CD14-positive monocyte (primary cell): ENCODE results near the gene KLHL36. TPM values are rescaled to one million over a fixed set of nuclear protein-coding genes. Genes with fewer than 3 reads are reported as not detected.

Source experiments
- DNase-seq, 3 donors: peaks; one replicate each; pipeline ENCODE4 v3.0.0-alpha.2; 2011 to 2022
- H2AFZ ChIP-seq: 2 replicates; pipeline ENCODE4 v1.6.0; 2012; ENCODE audit warnings: mild to moderate bottlenecking, low read depth, low read length, inconsistent platforms; ENCODE audit not compliant: insufficient read depth, poor library complexity, severe bottlenecking
- H3K27ac ChIP-seq, 2 donors: 1 replicate in 1 of 2; 2 replicates in 1 of 2; pipeline ENCODE4 v1.5.1; 2012 to 2013; ENCODE audit warnings: low read length in 2 of 2, control low read depth in 1 of 2, inconsistent platforms in 1 of 2, low read depth in 1 of 2, mild to moderate bottlenecking in 1 of 2
- H3K27me3 ChIP-seq, 2 donors: one replicate each; pipeline versions ENCODE4 v1.6.0 to v1.6.1; 2011 to 2013; ENCODE audit warnings: low read length in 2 of 2; ENCODE audit not compliant: control insufficient read depth in 2 of 2, insufficient read depth in 2 of 2
- H3K36me3 ChIP-seq, 2 donors: replicated peaks in 1 of 2; 1 replicate in 1 of 2; 2 replicates in 1 of 2; pipeline versions ENCODE4 v1.5.1 to v1.6.1; 2012 to 2013; ENCODE audit warnings: low read length in 2 of 2, control low read depth in 1 of 2, inconsistent platforms in 1 of 2, mild to moderate bottlenecking in 1 of 2; ENCODE audit not compliant: insufficient read depth in 2 of 2, control insufficient read depth in 1 of 2
- H3K4me1 ChIP-seq, 2 donors: 1 replicate in 1 of 2; 2 replicates in 1 of 2; pipeline versions ENCODE4 v1.5.1 to v1.6.1; 2012 to 2013; ENCODE audit warnings: low read length in 2 of 2, control low read depth in 1 of 2, inconsistent platforms in 1 of 2, mild to moderate bottlenecking in 1 of 2, moderate library complexity in 1 of 2; ENCODE audit not compliant: insufficient read depth in 2 of 2, control insufficient read depth in 1 of 2
- H3K4me2 ChIP-seq: replicated peaks from 2 replicates; pipeline ENCODE3; 2012; ENCODE audit warnings: low read length, moderate library complexity, mild to moderate bottlenecking; ENCODE audit not compliant: poor library complexity, severe bottlenecking; ENCODE audit errors: extremely low read depth
- H3K4me3 ChIP-seq, 3 experiments: fragments of 200-600 bp in 1 of 3; sonication (generic) in 1 of 3; replicated peaks in 1 of 3; 1 replicate in 2 of 3; 2 replicates in 1 of 3; pipeline ENCODE4 v1.5.1; 2011 to 2013; ENCODE audit warnings: low read length in 3 of 3, mild to moderate bottlenecking in 3 of 3, control low read depth in 2 of 3, low read depth in 2 of 3, inconsistent platforms in 1 of 3, moderate library complexity in 1 of 3
- H3K79me2 ChIP-seq: 2 replicates; pipeline ENCODE4 v1.6.0; 2012; ENCODE audit warnings: mild to moderate bottlenecking, control low read depth, inconsistent platforms, low read length, moderate library complexity; ENCODE audit not compliant: insufficient read depth
- H3K9ac ChIP-seq: 2 replicates; pipeline ENCODE4 v1.6.0; 2017; ENCODE audit warnings: low read length, mild to moderate bottlenecking; ENCODE audit not compliant: insufficient read depth, poor library complexity, severe bottlenecking
- H3K9me3 ChIP-seq, 2 donors: replicated peaks in 1 of 2; 1 replicate in 1 of 2; 2 replicates in 1 of 2; pipeline versions ENCODE4 v1.5.1 to v1.6.1; 2012 to 2013; ENCODE audit warnings: low read length in 2 of 2, control low read depth in 1 of 2; ENCODE audit not compliant: control insufficient read depth in 1 of 2, insufficient read depth in 1 of 2
- H4K20me1 ChIP-seq: 2 replicates; pipeline ENCODE4 v1.6.0; 2012; ENCODE audit warnings: mild to moderate bottlenecking, low read length, control low read depth, moderate library complexity; ENCODE audit not compliant: insufficient read depth
- H3K27ac Mint-ChIP-seq, 7 donors: one replicate each; pipeline ENCODE4 v1.8.0; 2020; ENCODE audit warnings: mild to moderate bottlenecking in 7 of 7, mixed read lengths in 7 of 7, moderate library complexity in 6 of 7, inconsistent platforms in 2 of 7
- H3K27me3 Mint-ChIP-seq, 3 donors: one replicate each; pipeline ENCODE4 v1.8.0; 2021 to 2022; ENCODE audit warnings: low read depth in 3 of 3, mild to moderate bottlenecking in 3 of 3, mixed read lengths in 3 of 3, moderate library complexity in 3 of 3, inconsistent platforms in 1 of 3
- H3K36me3 Mint-ChIP-seq, 2 donors: one replicate each; pipeline ENCODE4 v1.8.0; 2020; ENCODE audit warnings: mixed read lengths in 2 of 2, inconsistent platforms in 1 of 2, mild to moderate bottlenecking in 1 of 2
- H3K4me1 Mint-ChIP-seq: one replicate; pipeline ENCODE4 v1.8.0; 2020; ENCODE audit warnings: mild to moderate bottlenecking, mixed read lengths
- H3K4me3 Mint-ChIP-seq, 2 donors: one replicate each; pipeline ENCODE4 v1.8.0; 2020; ENCODE audit warnings: mild to moderate bottlenecking in 2 of 2, mixed read lengths in 2 of 2, moderate library complexity in 1 of 2
- H3K9me3 Mint-ChIP-seq, 7 donors: one replicate each; pipeline ENCODE4 v1.8.0; 2020 to 2022; ENCODE audit warnings: mixed read lengths in 7 of 7, mild to moderate bottlenecking in 6 of 7, moderate library complexity in 6 of 7, inconsistent platforms in 2 of 7
- CTCF ChIP-seq: fragments of 200-600 bp; IDR thresholded peaks from one replicate; pipeline ENCODE4 v1.8.0; 2022; ENCODE audit warnings: antibody characterized with exemption, mild to moderate bottlenecking
- WGBS: methylation state at CpG from one replicate; pipeline ENCODE4 v1.1.5; 2013; ENCODE audit warnings: missing lambda C conversion rate; ENCODE audit not compliant: insufficient coverage; 5-methylcytosine and 5-hydroxymethylcytosine counted together
- intact Hi-C, 2 donors: fragments of 100-400 bp; cut with micrococcal nuclease; formaldehyde crosslinking; loops; one replicate each; pipeline versions ENCODE4 v1.15.0 to v1.15.1; 2023
- polyA plus RNA-seq, 3 donors: library from polyadenylated mRNA; depleted of rRNA in 1 of 3; unstranded in 2 of 3; stranded (reverse) in 1 of 3; fragments of 300-500 nt in 2 of 3; fragments of >200 nt in 1 of 3; fragmentation: Illumina TruSeq in 2 of 3; gene quantifications; 1 replicate in 2 of 3; 2 replicates in 1 of 3; pipeline ENCODE4 v1.2.3, GENCODE V29; 2012 to 2021

Gene KLHL36
- polyA plus RNA-seq, 3 donors, result 12.1 to 50.8 (median 14.2) TPM

- H3K36me3 ChIP-seq, result peaks cover 0 to 25% of the 10 kb centered on the region in 2 donors
- Mint-ChIP-seq H3K4me1 (peaks cover 77% of the 10 kb centered on the region), H3K9me3 (no peaks in the 10 kb centered on the region), H3K36me3 (peaks cover 27 to 40% of the 10 kb centered on the region in 2 donors), H3K27me3 (peaks cover 0 to 2% (median 0%) of the 10 kb centered on the region in 3 donors), H3K27ac (peak overlapping the region in 3 of 7 donors; percentile 25 to 56 (median 27)), H3K4me3 (no peak overlapping the region)
- H3K79me2 ChIP-seq, result peaks cover 98% of the 10 kb centered on the region
- no peak for TF ChIP-seq CTCF
- H4K20me1 ChIP-seq, result peaks cover 99% of the 10 kb centered on the region
- H3K27ac ChIP-seq, result no peak overlapping the region
- 87% methylated on average over 7 of the region's 10 CpGs for WGBS
- H3K27me3 ChIP-seq, result no peaks in the 10 kb centered on the region
- intact Hi-C loops, result no loop called here
- H3K4me3 ChIP-seq, result no peak overlapping the region
- no peaks in the 10 kb centered on the region for H3K9me3 ChIP-seq
- H2AFZ ChIP-seq, result no peak overlapping the region
- no peak for DNase-seq
- no peak overlapping the region for H3K4me2 ChIP-seq
- H3K4me1 ChIP-seq, result peaks cover 27 to 36% of the 10 kb centered on the region in 2 donors
- no peak overlapping the region for H3K9ac ChIP-seq
Observed at GRCh38 chr16:84709609-84710008, 61.3 kb downstream of the KLHL36 start.

DNA sequence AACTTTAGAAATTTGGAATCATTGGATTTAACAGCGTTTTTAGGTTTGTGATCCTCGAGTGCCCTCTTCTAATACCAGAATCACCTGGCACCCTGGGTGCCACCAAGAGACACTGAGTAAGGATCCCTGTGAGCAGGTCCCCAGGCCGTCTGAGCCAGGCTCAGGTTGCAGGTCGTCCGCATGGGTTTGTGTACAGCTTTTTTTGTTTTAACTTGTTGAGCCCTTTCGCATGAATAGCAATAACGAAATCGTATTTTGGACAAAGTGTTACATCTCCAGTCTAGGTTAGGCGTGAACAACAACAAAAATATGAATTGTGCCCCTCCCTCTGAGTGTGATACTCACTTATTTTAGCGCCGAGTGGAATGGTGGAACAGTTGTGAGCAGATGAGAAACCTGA, 62.4 kb downstream of the KLHL36 start:
- 95% methylated on average over 6 of the region's 11 CpGs for WGBS
- peaks cover 96% of the 10 kb centered on the region for H4K20me1 ChIP-seq

More for the DNA sequence above, 62.4 kb downstream of the KLHL36 start:
- intact Hi-C loops, result no loop called here
- no peak for DNase-seq
- no peaks in the 10 kb centered on the region for H3K27me3 ChIP-seq
- peaks cover 97% of the 10 kb centered on the region for H3K79me2 ChIP-seq
- H3K4me3 Mint-ChIP-seq, result no peak overlapping the region
- H2AFZ ChIP-seq, result no peak overlapping the region
- H3K36me3 ChIP-seq, result peaks cover 0 to 25% of the 10 kb centered on the region in 2 donors
- H3K9me3 ChIP-seq, result no peaks in the 10 kb centered on the region
- H3K9ac ChIP-seq, result no peak overlapping the region
- no peaks in the 10 kb centered on the region for H3K9me3 Mint-ChIP-seq
- H3K36me3 Mint-ChIP-seq, result peaks cover 20 to 29% of the 10 kb centered on the region in 2 donors
- no peak for TF ChIP-seq CTCF
- H3K27ac Mint-ChIP-seq, result no peak overlapping the region
- no peak overlapping the region for H3K4me3 ChIP-seq
- peaks cover 76% of the 10 kb centered on the region for H3K4me1 Mint-ChIP-seq
- H3K27ac ChIP-seq, result no peak overlapping the region
- H3K4me2 ChIP-seq, result no peak overlapping the region
- peaks cover 27 to 36% of the 10 kb centered on the region in 2 donors for H3K4me1 ChIP-seq
- H3K27me3 Mint-ChIP-seq, result peaks cover 0 to 2% (median 0%) of the 10 kb centered on the region in 3 donors

Other genes with a start within 250 kb of the KLHL36 start
- gene MEAK7, start 143.9 kb upstream of the KLHL36 start, polyA plus RNA-seq, result 1 to 10 TPM; 2.5 to 5.0 (median 4.7) TPM
- 1,000 to 10,000 TPM in 2 of 3 donors, 100 to 1,000 TPM in 1; 648 to 1,843 (median 1,643) TPM for gene COTL1, start 30.4 kb upstream of the KLHL36 start, polyA plus RNA-seq
- 100 to 1,000 TPM in 1 of 3 donors, 10 to 100 TPM in 2; 38.7 to 115 (median 90.9) TPM for gene USP10, start 51.5 kb downstream of the KLHL36 start, polyA plus RNA-seq
- 10 to 100 TPM; 40.7 to 90.4 (median 69.0) TPM for gene CRISPLD2, start 171.5 kb downstream of the KLHL36 start, polyA plus RNA-seq